HG02763 (cell line): ENCODE measurements around the gene PKLR.
"Not testable (repeated sequence)": the region's sequence is repeated elsewhere in the genome, so short reads cannot be mapped to it uniquely, and the experiment has no call there.

Source experiments
- ATAC-seq: cut with Tn5 transposase; IDR thresholded peaks from one replicate; pipeline ENCODE4 v1.9.1; 2021; ENCODE audit warnings: mild to moderate bottlenecking, moderate library complexity; ENCODE audit not compliant: unreplicated experiment

The PKLR gene

DNA sequence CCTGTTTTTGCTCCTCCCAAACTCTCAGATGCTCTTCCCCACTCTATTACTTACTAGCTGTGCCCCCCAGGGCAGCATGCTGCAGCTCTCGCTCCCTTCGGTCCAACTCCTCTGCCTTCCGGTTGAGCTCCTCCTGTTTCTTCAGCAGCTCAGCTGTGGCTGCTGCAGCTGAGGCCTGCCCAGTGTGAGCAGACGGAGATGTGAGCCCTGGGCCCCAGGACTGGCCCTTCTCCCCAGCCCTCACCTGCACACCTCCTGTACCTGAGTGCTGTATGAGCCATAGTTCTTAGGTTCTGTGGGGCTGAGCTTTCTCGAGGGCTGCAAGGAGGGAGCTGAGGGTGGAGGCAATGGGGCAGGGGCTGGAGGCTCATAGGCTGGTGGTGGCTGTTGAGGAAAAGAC lies 41.0 kb downstream of the PKLR start:
- ATAC-seq = no peak

DNA sequence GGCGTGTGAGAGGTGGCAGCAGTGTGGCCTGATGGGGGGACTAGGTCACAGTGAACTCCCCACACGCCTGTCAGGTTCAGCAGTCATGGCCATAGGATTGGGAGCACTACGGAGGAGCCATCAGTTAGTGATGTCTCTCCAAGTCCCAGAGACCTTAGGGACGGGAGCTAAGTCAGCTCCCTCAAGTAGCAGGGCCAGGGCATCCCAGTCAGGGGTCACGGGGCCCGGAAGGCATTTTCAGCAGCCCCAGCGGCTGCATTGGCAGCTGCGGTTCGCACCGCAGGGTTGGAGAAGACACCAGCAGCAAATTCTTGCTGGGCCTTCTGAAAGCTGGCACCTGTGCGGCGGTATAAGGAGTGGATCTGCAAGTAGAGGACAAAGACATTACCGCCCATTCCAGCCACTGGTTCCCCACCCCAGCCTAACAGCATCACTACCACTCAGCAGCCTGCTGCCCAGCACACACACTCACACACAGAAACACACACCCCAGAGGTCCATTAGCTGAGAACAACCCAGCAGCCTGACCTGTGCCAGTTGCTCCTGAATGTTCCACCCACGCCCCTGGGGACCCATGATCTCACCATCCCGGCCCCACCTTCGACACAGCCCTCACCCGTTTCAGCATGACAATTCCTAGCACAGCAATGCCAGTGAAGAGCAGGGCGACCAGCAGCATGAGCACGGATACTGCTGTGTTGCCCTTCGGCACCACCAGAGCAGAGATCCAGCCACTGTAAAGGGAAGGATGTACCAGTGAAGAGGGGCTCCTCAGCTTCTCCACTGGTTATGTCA lies 45.0 kb downstream of the PKLR start:
- no peak for ATAC-seq

DNA sequence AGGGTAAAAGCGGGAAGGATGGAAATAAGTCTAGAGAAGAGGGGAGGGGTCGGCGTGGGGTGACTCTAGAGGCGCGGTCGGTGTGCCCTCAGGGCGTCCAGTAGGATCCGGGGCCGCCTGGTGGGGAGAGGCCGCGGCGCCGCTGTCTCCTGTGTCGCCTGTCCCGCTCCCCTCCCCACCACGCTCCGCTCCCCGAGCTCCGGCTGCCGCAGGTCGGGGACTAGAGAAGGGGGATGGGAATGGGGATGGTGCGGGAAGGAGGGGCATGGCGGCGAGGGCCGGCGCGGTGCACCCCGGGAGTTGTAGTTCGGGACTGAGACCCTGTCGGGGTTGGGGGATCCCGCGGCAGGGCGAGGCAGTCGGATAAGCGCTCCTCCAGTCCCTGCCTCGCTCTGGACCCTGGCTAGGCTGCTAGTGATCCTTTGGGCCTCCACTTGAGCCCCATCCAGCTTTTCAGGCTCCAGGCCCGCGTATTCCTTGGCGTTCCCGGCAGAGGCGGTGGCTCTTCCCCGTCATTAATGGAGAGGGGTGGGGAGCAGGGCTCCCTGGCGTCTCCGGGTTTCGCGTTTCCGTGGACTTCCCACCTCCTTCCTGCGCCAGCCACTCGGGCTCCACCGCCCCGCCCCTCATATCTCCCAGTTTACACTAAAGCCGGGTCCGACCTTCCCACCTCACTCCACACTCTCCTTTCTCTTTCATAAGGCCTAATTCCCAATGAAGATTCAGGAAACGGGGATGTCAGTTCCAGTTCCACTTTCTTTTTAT lies 45.8 kb downstream of the PKLR start, which contains the start of gene ENTREP3:
ENTREP3 (minus strand) TSS at position 241 of the 765 bp plus-strand sequence. CDS start 606 bp downstream, outside the sequence.
- peak; percentile 59 for ATAC-seq

- no peak for ATAC-seq
Measured at GRCh38 chr1:155254714-155255242, 46.5 kb downstream of the PKLR start.

DNA sequence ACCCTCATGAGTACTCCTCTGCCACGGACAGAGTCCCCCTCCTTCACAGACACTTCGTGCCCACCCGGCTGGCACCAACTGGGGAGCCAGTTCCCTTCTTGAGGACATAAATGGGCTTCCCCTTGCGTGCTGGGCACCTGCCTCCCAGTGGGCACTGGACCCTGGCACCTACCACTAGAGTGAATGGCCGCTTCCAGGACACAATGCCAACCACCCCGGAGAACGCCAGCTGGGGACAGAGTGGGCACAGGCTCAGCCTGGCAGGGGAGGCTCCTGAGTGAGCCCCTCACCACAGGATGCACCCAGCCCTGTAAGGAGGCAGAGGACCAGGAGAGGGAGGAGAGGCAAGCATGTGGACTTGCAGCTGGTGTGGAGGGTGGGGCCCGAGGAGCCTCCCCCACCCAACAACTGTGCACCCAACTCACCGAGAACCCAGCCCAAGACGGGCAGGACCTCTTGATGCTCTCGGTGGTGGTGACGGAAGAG lies 47.0 kb downstream of the PKLR start:
- no peak for ATAC-seq

DNA sequence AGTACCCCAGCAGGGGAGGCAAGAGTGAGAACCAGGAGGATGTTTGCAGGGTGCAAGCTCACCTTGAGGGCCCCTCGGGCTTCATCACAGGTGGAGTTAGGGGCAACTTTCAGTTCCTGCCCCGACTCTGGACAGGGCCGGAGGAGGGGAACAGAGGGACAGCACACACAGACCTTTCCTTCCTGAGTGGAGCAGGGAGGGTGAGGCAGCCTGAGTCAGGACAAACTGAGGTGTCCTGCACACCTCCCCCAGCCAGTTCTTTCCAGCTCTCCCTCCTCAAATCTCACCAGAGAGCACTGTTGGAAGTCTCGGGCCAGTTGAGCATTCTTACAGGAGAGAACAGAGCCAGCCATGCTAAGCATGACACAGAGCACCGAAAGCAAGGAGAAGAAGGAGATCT lies 47.4 kb downstream of the PKLR start:
- no peak for ATAC-seq

DNA sequence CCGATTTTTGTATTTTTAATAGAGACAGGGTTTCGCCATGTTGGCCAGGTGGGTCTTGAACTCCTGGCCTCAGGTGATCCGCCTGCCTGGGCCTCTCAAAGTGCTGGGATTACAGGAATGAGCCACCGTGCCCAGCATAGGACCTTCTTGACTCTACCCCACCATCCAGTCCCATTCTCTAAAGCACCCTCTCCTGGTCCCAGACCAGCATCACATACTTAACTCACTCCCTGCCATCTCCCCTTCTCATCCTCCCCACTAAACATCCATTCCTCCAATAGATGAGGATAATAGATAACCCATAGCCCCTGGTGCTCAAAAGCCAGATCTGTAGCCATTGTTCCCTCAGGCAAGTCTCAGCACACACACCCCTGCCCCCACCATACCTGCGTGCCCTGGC lies 48.0 kb downstream of the PKLR start:
- ATAC-seq = no peak

DNA sequence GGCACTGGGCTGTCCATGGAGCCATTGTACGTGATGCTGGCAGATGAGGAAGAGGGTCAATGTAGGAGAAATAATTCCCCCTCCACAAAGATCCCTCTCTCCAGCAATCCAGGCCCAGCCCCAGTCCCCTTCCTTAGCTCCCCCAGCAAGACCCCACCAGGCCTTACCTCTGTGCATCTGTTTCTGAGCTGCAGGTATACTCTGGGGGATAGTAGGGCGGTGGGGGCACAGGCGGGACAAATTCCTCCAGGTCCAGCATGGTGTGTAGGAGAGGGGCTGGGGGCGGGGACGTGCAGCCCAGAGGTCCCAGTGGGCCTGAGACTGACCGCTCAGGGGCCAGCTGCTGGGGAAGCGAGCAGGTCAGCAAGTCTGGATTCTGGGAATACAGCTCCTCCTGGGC lies 49.7 kb downstream of the PKLR start:
- ATAC-seq = no peak

- peak; percentile 87 for ATAC-seq
Measured at GRCh38 chr1:155250633-155251449, 50.4 kb downstream of the PKLR start.

DNA sequence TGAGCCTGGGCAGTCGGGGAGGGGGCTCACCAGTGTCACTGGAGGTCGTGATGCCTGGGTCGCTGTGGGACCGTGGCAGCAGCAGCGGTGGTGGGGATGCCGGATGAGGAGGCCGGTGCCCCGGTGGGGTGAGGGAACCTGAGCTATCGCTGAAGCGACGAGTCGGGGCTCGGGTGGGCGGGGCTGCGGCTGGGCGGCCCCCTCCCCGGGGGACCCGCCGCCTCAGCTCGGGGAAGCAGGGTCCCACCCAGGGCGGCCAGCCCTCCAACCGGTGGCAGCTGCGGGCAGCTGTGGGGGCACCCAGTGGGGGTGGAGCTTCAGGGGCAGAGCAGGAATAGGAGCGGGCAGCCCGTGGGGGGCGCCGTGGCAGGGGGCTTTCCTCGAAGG lies 51.0 kb downstream of the PKLR start:
- no peak for ATAC-seq

DNA sequence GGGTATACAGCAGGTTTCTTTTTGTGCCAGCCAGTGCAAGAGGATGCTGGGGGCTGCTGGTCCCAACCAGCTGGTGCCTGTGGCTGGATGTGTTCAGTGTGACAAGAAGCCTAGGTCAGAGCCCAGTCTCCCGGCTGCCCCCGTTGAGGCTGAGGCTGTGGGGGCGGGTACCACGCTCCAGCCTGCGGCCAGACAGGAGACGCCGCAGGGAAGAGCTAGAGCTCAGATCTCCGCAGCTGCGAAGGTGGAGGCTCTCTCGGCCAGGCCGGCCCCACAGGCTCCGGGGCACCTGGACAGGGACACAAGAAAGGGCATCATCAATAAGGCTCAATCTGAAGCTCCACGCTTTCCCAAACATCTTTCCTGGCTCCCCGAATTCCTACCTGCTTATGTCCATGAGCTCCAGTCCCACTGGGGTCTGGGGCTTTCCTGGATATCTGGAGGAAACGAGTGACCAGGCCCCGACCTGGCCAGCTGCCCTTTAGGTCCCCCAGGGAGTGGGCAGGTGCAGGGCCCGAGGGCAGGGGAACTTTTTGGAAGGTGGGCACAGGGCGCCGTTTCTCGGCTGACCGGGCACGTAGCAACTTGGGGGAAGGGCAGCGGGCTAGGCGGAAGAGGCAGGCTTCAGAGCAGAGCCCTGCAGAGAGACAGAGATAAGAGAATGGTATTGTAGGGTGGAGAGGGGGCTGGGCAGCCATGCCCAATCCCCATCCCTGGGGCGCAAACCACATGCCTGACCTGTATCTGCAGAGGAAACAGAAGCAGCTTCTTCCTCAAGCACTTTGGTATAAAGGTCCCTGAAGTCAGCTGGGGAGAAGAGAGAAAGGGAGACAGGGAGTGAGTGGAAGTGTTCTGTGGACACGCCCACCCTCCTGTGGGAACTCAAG lies 53.3 kb downstream of the PKLR start:
- no peak for ATAC-seq

DNA sequence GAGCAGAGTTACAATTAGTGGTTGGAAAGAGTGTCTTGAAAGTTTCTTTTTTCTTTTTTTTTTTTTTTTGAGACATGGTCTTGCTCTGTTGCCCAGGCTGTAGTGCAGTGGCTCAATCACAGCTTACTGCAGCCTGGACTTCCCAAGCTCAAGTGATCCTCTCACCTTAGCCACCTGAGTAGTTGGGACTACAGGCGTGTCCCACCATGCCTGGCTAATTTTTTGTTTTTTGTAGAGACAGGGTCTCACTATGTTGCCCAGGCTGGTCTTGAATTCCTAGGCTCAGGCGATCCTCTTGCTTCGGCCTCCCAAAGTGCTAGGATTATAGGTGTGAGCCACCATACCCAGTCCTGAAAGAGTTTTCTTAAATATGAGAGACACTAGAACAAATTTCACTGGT lies 54.4 kb downstream of the PKLR start:
- ATAC-seq = not testable (repeated sequence)

GRCh38 chr1:155245163-155245524 lies 56.1 kb downstream of the PKLR start:
- no peak for ATAC-seq

DNA sequence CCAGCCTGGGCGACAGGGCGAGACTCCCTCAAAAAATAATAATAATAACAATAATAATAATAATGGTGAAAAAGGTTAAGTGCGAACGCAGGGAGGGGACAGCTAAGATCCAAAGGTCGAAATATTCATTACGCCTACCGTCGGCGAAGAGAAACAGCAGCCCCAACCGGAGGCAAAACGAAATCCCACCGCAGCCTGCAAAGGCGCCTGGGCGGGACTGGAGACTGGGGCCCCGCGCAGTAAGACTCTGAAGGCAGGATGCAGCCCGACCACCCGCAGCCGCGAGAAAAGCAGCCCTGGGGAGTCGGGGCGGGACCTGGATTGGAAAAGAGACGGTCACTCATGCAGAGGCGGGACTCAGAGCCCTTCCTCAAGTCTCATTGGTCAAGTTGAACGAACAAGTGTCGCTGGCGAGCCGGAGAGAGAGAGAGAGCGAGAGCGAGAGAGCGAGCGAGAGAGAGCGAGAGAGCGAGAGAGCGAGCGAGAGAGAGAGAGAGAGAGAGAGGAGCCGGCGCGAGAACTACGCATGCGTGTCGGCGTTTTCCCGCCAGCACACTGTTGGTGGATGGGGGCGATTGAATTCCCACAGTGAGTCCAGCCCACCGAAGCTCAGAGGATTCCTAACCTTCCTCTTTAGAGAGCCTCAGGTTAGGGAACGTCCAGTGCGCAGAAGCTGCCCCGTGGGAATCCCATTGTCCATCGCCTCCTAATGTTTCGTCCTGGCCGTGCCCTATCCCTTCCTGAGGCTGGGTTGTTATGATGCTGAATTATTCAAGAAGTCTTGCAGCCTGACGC lies 56.7 kb downstream of the PKLR start:
- ATAC-seq = peak; percentile 90

- ATAC-seq = no peak
Measured at GRCh38 chr1:155242805-155243358, 58.4 kb downstream of the PKLR start.

DNA sequence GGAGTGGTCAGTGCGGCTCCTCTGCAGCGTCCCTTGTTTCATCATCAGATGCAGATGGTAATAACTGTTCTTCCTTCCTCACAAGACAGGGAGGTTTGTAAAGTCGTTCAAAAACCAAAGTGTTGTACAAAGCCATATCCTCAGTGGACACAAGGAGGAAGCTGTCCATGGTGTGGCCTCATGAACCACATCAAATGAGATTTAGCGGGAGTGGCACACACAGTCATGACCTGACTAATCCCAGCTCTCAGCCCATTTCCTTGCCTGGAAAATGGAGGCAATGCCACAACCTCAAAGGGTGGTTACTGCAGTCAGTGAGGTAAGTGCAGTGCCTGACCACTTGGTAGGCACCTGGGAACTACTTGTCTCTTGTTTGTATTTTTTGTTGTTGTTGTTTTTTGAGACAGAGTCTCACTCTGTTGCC lies 59.4 kb downstream of the PKLR start:
- ATAC-seq = no peak

DNA sequence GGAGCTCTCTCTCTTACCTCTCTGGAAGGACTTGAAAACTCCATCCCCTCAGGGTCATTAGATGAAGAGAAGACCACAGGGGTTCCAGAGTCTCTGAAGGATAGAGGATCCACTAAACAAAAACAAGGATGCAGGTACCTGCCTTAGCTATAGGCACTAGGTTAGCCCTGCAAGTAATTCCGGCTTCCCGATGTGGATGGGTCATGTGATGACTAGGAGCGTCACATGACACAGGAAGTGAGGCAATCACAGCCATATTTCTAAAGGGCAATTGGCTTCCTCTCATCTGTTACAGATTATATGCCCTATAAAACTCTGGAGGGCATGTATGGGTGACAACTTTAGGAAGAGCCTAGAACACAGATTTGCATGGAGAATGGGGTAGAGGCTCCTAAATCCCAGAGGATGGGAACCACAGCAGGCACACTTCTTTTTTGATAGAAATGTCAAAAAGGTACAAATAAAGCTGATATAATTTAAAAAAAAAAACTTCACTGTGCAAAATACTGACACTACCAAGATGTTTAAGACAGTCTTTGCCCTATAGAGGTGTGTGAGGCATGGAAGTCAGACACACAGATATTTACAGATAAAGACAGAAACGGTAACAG lies 60.1 kb downstream of the PKLR start:
- no peak for ATAC-seq
